Epithelial cell of esophagus (primary cell): ENCODE measurements around the gene FAM210A.

Source experiments
- DNase-seq: peaks from one replicate; pipeline ENCODE4 v3.0.0; 2010; ENCODE audit warnings: low read depth
- H3K4me3 ChIP-seq: 2 replicates; pipeline ENCODE4 v1.5.1; 2011; ENCODE audit warnings: mild to moderate bottlenecking, low read length, control low read depth
- TF ChIP-seq, protein P1 (sequence below): IDR thresholded peaks from 2 replicates; pipeline ENCODE4 v1.5.1; 2011; ENCODE audit warnings: low read depth, mild to moderate bottlenecking, low read length, control low read depth, inconsistent platforms; ENCODE audit not compliant: insufficient read depth; ENCODE audit errors: missing control alignments

The FAM210A gene

DNA sequence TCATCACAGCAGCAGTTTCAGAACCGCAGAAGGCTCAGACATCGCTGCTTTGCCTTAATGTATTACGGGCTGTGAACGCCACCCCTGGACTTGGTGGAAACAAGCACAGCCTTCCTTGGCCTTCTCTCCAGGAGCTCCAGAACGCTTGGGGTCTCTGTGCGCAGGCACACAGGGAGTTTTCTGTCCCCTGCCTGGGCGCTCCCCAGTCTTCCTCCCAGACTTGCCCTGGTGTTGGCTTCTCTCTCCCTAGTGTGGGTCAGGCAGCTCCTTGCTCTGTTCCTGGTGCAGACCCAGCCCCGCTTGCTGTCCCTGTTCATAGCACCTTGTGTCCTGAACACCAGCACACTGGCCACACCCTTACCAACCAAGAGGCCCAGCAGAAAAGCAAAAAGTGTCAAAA, 103.6 kb downstream of the FAM210A start:
- no peak for DNase-seq
- TF ChIP-seq, protein P1, sequence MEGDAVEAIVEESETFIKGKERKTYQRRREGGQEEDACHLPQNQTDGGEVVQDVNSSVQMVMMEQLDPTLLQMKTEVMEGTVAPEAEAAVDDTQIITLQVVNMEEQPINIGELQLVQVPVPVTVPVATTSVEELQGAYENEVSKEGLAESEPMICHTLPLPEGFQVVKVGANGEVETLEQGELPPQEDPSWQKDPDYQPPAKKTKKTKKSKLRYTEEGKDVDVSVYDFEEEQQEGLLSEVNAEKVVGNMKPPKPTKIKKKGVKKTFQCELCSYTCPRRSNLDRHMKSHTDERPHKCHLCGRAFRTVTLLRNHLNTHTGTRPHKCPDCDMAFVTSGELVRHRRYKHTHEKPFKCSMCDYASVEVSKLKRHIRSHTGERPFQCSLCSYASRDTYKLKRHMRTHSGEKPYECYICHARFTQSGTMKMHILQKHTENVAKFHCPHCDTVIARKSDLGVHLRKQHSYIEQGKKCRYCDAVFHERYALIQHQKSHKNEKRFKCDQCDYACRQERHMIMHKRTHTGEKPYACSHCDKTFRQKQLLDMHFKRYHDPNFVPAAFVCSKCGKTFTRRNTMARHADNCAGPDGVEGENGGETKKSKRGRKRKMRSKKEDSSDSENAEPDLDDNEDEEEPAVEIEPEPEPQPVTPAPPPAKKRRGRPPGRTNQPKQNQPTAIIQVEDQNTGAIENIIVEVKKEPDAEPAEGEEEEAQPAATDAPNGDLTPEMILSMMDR: no peak
- H3K4me3 ChIP-seq: no peak overlapping the region

DNA sequence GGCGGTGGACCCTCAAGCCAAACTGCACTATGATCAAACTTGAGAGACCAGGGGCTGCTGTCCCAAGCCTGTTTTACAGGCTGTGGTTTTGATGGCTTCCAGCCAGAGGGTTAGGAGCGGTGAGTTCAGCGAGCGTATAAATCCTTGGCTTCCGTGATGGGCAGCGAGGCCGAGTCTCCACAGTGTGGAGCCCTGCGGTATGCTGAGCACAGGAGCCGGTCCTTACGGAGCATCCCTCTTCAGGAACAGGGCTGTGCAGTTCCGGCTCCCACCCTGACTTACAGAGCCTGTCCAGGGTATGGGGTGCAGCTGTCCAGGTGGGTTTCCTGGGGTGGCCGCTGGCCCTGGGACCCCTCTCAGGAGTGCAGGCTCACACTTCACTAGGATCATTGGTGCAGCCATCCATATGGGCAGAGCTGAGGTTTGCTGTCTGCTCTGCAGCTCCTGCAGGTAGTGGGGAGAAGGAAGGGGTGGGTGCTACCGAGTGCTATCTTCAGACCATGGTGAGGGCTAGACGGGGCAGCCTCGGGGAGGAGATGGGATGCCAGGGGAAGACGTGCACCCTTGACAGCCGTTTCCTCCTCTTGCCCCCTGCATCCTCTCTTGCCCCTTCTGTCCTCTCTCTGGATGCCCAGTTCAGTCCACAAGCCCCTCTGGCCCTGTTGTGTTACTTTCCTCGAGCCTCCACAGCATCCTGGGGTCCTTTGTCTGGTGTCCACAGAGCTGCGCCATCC, 104.3 kb downstream of the FAM210A start:
- TF ChIP-seq, protein P1: no peak
- no peak overlapping the region for H3K4me3 ChIP-seq
- DNase-seq: no peak

DNA sequence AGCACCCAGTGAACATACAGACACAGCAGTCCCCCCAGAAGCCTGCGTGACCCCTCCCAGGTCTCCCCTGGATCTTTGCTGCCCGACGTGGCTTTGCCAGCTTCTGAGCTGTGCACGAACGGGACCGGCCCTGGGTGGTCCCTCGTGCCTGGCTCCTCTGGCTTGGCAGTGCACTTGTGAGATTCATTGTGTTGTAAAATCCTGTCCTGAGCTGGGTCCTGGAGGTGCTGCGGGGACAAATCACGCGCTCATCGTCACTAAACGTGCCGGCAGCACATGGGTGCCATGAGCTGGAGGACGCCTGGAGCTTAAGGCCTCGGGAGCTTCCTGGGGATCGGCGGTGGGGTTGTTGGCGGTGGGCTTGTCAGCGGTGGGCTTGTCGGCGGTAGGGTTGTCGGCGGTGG, 104.9 kb downstream of the FAM210A start:
- no peak overlapping the region for H3K4me3 ChIP-seq
- TF ChIP-seq, protein P1: no peak
- no peak for DNase-seq

DNA sequence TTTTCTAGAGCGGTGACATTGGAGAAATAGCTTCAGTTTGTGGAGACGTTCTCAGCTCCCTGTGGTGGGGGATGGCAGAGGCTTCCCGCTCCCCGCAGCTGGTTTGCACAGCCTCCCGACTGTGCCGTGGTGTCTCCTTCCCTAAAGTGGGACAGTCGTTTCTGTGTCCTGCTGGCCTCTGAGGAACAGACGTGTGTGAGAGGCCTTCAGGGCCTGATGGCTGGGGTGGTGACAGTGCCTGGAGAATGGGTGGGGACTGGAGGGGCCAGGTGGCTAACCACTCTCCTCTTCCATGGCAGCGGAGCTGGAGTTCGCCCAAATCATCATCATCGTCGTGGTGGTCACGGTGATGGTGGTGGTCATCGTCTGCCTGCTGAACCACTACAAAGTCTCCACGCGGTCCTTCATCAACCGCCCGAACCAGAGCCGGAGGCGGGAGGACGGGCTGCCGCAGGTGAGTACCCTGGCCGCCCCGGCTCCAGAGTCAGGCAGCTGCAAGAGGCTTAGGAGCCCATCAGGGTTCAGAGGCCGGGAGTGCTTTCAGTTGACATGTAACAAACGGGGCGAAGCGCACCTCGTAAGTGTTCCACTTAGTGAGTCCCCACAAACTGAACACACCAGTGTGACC, 105.4 kb downstream of the FAM210A start:
- TF ChIP-seq, protein P1: no peak
- H3K4me3 ChIP-seq: no peak overlapping the region
- no peak for DNase-seq

DNA sequence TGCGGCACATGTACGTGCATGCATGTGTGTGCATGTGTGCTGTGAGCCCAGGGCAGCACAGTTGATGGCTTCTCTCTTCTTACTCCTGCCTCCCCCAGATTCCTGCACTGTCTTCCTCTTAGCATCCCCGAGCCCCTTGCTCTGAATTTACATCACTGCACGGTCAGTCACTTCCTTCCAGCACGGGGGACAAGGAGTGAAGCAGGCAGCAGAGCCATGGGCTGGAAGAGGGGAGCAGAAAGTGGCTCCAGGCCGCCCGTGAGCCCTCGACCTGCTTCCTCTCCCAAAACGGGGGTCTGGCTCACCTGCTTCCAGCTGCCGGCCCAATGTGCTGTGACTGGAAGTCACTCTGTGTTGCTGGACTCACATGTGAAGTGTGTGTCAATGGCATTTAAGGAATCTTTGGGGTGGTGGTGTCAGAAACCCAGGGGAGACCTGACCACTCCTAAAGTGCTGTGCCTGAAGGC, 106.1 kb downstream of the FAM210A start:
- TF ChIP-seq, protein P1: no peak
- H3K4me3 ChIP-seq: no peak overlapping the region
- no peak for DNase-seq

DNA sequence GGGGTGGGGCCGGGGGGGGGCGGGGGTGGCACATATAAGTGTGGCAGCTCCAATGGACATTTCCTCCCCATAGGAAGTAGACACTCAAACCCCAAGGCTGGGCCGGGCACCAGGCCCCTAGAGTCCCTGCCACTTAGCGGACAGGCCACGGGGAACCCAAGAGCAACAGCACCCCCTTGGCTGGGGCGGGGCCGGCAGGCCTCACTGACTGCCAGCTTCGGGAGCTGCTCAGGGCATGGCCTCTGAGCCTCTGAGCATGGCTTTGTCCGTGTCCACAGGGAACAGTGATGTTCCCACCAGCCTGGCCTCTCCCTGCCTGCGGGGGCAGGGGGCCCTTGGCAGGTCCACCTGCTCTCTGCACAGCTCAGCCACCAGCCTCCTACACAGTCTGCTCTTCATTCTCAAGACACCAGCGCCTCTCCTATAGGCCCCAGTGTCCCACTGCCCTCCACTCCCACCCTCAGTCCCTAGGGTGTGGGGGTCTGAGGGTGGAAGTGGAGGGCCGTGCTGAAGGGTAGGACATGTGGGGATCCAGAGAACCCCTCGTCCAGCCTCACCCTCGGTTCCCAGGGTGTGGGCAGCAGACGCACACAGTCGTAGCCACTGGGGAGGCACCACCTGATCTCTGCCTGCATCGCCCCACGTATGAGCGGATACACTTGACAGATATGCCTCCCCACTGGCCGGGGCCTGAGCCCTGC, 106.7 kb downstream of the FAM210A start:
- no peak overlapping the region for H3K4me3 ChIP-seq
- DNase-seq: no peak
- TF ChIP-seq, protein P1: no peak
